ENCODE results near the gene LIME1.

DNA sequence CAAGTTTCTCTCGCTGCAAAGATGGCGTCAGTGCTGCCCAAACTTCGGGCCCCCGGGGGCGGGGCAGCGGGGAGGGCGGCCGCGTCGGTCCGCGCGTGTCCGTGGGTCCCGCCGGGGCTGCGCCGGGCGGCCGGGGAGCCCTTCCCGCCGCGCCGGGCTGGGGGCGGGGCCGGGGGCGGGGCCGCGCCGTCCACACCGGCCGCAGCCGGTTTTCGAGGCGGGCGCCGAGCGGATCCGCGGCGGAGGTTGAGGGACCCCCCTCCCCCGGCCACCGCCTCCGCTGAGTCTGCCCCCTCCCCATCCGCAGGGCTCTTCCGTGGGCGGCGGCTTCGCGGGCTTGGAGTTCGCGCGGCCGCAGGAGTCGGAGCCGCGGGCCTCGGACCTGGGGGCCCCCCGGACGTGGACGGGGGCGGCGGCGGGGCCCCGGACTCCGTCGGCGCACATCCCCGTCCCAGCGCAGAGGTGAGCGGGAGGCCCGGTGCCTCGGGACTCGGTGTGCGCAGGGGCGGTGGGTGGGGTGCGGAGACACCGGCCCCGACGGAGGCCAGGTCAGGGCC lies 3.7 kb downstream of the LIME1 start:
- TF ChIP-seq, protein P1, sequence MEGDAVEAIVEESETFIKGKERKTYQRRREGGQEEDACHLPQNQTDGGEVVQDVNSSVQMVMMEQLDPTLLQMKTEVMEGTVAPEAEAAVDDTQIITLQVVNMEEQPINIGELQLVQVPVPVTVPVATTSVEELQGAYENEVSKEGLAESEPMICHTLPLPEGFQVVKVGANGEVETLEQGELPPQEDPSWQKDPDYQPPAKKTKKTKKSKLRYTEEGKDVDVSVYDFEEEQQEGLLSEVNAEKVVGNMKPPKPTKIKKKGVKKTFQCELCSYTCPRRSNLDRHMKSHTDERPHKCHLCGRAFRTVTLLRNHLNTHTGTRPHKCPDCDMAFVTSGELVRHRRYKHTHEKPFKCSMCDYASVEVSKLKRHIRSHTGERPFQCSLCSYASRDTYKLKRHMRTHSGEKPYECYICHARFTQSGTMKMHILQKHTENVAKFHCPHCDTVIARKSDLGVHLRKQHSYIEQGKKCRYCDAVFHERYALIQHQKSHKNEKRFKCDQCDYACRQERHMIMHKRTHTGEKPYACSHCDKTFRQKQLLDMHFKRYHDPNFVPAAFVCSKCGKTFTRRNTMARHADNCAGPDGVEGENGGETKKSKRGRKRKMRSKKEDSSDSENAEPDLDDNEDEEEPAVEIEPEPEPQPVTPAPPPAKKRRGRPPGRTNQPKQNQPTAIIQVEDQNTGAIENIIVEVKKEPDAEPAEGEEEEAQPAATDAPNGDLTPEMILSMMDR (IDR thresholded peaks at IDR 0.05), result no peak
- TF ChIP-seq POLR2A (IDR thresholded peaks at IDR 0.05), result no peak
- TF ChIP-seq POLR2AphosphoS5 (IDR thresholded peaks at IDR 0.05), result no peak

Measured in suprapubic skin (tissue), 4 donors.